GM12872 (cell line): ENCODE data around the gene MSANTD2.

Experiments
- CTCF ChIP-seq: IDR thresholded peaks from 3 replicates; pipeline ENCODE4 v1.5.1; 2011; ENCODE audit warnings: low read depth, mild to moderate bottlenecking, low read length, moderate library complexity; ENCODE audit not compliant: insufficient read depth

The MSANTD2 gene

GRCh38 chr11:124832571-124832970 lies 32.4 kb upstream of the MSANTD2 start:
- no peak for TF ChIP-seq CTCF

- no peak for TF ChIP-seq CTCF
Measured at GRCh38 chr11:124831897-124832296, 31.7 kb upstream of the MSANTD2 start.

GRCh38 chr11:124830749-124831148 lies 30.5 kb upstream of the MSANTD2 start:
- TF ChIP-seq CTCF, result no peak

GRCh38 chr11:124829986-124830385 lies 29.8 kb upstream of the MSANTD2 start:
- TF ChIP-seq CTCF, result no peak

- TF ChIP-seq CTCF, result no peak
Measured at GRCh38 chr11:124825876-124826275, 25.7 kb upstream of the MSANTD2 start.

GRCh38 chr11:124823512-124824376 lies 23.5 kb upstream of the MSANTD2 start:
- no peak for TF ChIP-seq CTCF

GRCh38 chr11:124821995-124822730 lies 22.0 kb upstream of the MSANTD2 start:
- TF ChIP-seq CTCF, result no peak
